HepG2 (cell line): Measurements from ENCODE around the gene DDR1. TPM values are rescaled to one million over a fixed set of nuclear protein-coding genes. Genes with fewer than 3 reads are reported as not detected.

Source experiments
- ARID2 ChIP-seq: sonication (generic); formaldehyde crosslinking; IDR thresholded peaks from 2 replicates; pipeline ENCODE4 v1.8.1; 2022; ENCODE audit warnings: mild to moderate bottlenecking, missing genetic modification reagents, borderline replicate concordance
- ATF7 ChIP-seq, 2 experiments: fragments of 450-650 bp in 1 of 2; sonication (generic) in 1 of 2; formaldehyde crosslinking in 1 of 2; IDR thresholded peaks; 2 replicates each; pipeline versions ENCODE4 v1.4.0 to v1.6.1; 2016 to 2020; ENCODE audit warnings: antibody characterized with exemption in 1 of 2, mild to moderate bottlenecking in 1 of 2, missing genetic modification reagents in 1 of 2
- CAMTA2 ChIP-seq: sonication (generic); formaldehyde crosslinking; IDR thresholded peaks from 2 replicates; pipeline ENCODE4 v1.4.0; 2020; ENCODE audit warnings: mild to moderate bottlenecking, missing genetic modification reagents, borderline replicate concordance
- CEBPG ChIP-seq: IDR thresholded peaks from 2 replicates; pipeline ENCODE4 v1.6.1; 2016
- CSRNP2 ChIP-seq: sonication (generic); formaldehyde crosslinking; conservative IDR thresholded peaks from 2 replicates; pipeline ENCODE4 v1.8.0; 2022; ENCODE audit warnings: low read depth, missing genetic modification reagents
- FOXP1 ChIP-seq, 2 experiments: fragments of 450-650 bp in 1 of 2; IDR thresholded peaks; 2 replicates each; pipeline ENCODE4 v1.6.1; 2017 to 2018; ENCODE audit warnings: antibody characterized with exemption in 1 of 2
- GTF2F1 ChIP-seq: fragments of 150-350 bp; IDR thresholded peaks from 2 replicates; pipeline ENCODE4 v1.6.1; 2014; ENCODE audit warnings: low read length
- HNF4A ChIP-seq: sonication (generic); formaldehyde crosslinking; IDR thresholded peaks from 2 replicates; pipeline ENCODE4 v1.4.0; 2020; ENCODE audit warnings: missing genetic modification reagents
- HOXA7 ChIP-seq: sonication (generic); formaldehyde crosslinking; IDR thresholded peaks from 2 replicates; pipeline ENCODE4 v1.8.1; 2022; ENCODE audit warnings: mild to moderate bottlenecking, missing genetic modification reagents, moderate library complexity
- KLF13 ChIP-seq: sonication (generic); formaldehyde crosslinking; IDR thresholded peaks from 2 replicates; pipeline ENCODE4 v1.4.0; 2020; ENCODE audit warnings: mild to moderate bottlenecking, missing genetic modification reagents
- MAFK ChIP-seq, 2 experiments: IDR thresholded peaks in 1 of 2; conservative IDR thresholded peaks in 1 of 2; 2 replicates each; pipeline ENCODE4 v1.6.1; 2011; ENCODE audit warnings: improper control_type of control experiment in 2 of 2, low read length in 2 of 2
- PITX1 ChIP-seq: sonication (generic); formaldehyde crosslinking; IDR thresholded peaks from 2 replicates; pipeline ENCODE4 v1.5.1; 2020; ENCODE audit warnings: mild to moderate bottlenecking, missing genetic modification reagents
- POLR2A ChIP-seq, 2 experiments: IDR thresholded peaks; 2 replicates each; pipeline ENCODE4 v1.6.1; 2011; ENCODE audit warnings: low read depth in 2 of 2, low read length in 2 of 2, mild to moderate bottlenecking in 1 of 2, moderate library complexity in 1 of 2; ENCODE audit not compliant: insufficient read depth in 1 of 2
- RAD51 ChIP-seq: fragments of 450-650 bp; IDR thresholded peaks from 2 replicates; pipeline ENCODE4 v1.6.1; 2016; ENCODE audit warnings: borderline replicate concordance
- TFAP4 ChIP-seq: sonication (generic); IDR thresholded peaks from 2 replicates; pipeline ENCODE4 v1.6.1; 2016; ENCODE audit warnings: low read depth, borderline replicate concordance
- ZBTB42 ChIP-seq: sonication (generic); formaldehyde crosslinking; IDR thresholded peaks from 2 replicates; pipeline ENCODE4 v1.5.0; 2020; ENCODE audit warnings: mild to moderate bottlenecking, missing genetic modification reagents
- ZBTB7A ChIP-seq: sonication (generic); formaldehyde crosslinking; IDR thresholded peaks from 2 replicates; pipeline ENCODE4 v1.8.0; 2022; ENCODE audit warnings: mild to moderate bottlenecking, missing genetic modification reagents
- ZFP82 ChIP-seq: sonication (generic); formaldehyde crosslinking; IDR thresholded peaks from 2 replicates; pipeline ENCODE4 v1.5.1; 2020; ENCODE audit warnings: mild to moderate bottlenecking, missing genetic modification reagents, borderline replicate concordance
- ZNF274 ChIP-seq: sonication (generic); formaldehyde crosslinking; IDR thresholded peaks from 2 replicates; pipeline ENCODE4 v1.5.1; 2020; ENCODE audit warnings: mild to moderate bottlenecking, missing genetic modification reagents
- ZNF512 ChIP-seq: sonication (generic); formaldehyde crosslinking; IDR thresholded peaks from 2 replicates; pipeline ENCODE4 v1.4.0; 2020; ENCODE audit warnings: mild to moderate bottlenecking, missing genetic modification reagents
- ZNF512B ChIP-seq: sonication (generic); formaldehyde crosslinking; IDR thresholded peaks from 2 replicates; pipeline ENCODE4 v1.5.1; 2020; ENCODE audit warnings: missing genetic modification reagents, mild to moderate bottlenecking, borderline replicate concordance
- ZNF513 ChIP-seq: sonication (generic); formaldehyde crosslinking; conservative IDR thresholded peaks from 2 replicates; pipeline ENCODE4 v1.5.0; 2020; ENCODE audit warnings: missing genetic modification reagents
- ZNF737 ChIP-seq: sonication (generic); formaldehyde crosslinking; IDR thresholded peaks from 2 replicates; pipeline ENCODE4 v1.5.0; 2020; ENCODE audit warnings: missing genetic modification reagents, mild to moderate bottlenecking, borderline replicate concordance
- polyA plus RNA-seq, 8 experiments: library from polyadenylated mRNA; depleted of rRNA in 3 of 8; stranded (reverse) in 7 of 8; unstranded in 1 of 8; fragments of >200 nt; fragmentation: Illumina TruSeq in 4 of 8; extraction: Trizol in 4 of 8; gene quantifications; 2 replicates each; pipeline versions ENCODE4 v1.2.1 to v1.2.3, GENCODE V29; 2011 to 2016; ENCODE audit warnings: low read depth in 4 of 8, missing spikeins in 1 of 8, mixed read lengths in 1 of 8; ENCODE audit not compliant: insufficient read depth in 1 of 8
- total RNA-seq, 5 experiments: library from RNA; depleted of rRNA; stranded (reverse); fragments of >200 nt; fragmentation: Illumina TruSeq; extraction: Trizol; gene quantifications; 2 replicates each; pipeline ENCODE4 v1.2.3, GENCODE V29; 2016; ENCODE audit warnings: low read depth in 1 of 5

The DDR1 gene
- total and polyA plus RNA-seq, 2 of the 13 experiments (the other 11 are each of a cell fraction or from before 2014, with no cell fraction given), result 16.7 to 20.2 TPM

- TF ChIP-seq CSRNP2 (no peak), KLF13 (CRISPR knock-in tag) (no peak), TFAP4 (no peak), ZBTB7A (no peak), HOXA7 (CRISPR knock-in tag) (no peak), ZNF513 (CRISPR knock-in tag) (no peak), ZNF737 (CRISPR knock-in tag) (no peak), FOXP1 (IDR thresholded peaks at IDR 0.05) (no peak), FOXP1 (CRISPR knock-in tag; IDR thresholded peaks at IDR 0.05) (peak; percentile 62), ZNF274 (no peak), RAD51 (no peak), ATF7 (IDR thresholded peaks at IDR 0.05) (no peak), ATF7 (CRISPR knock-in tag; IDR thresholded peaks at IDR 0.05) (0 out of 2 replicates have a peak, but pooled peaks have one; percentile 24), POLR2A (IDR thresholded peaks at IDR 0.05; ENCODE audit: insufficient read depth in 1 of 2, low read depth in 2 of 2, low read length in 2 of 2) (no peak), MAFK (conservative IDR thresholded peaks at IDR 0.05 in 1 of 2, IDR thresholded peaks at IDR 0.05 in 1 of 2; ENCODE audit: low read length in 2 of 2) (no peak), ZNF512B (CRISPR knock-in tag) (no peak), HNF4A (CRISPR knock-in tag) (no peak), GTF2F1 (no peak), CAMTA2 (peak; percentile 77; the same call in 1 of the 2 replicates), PITX1 (CRISPR knock-in tag) (no peak; the same call in 1 of the 2 replicates), ARID2 (CRISPR knock-in tag) (no peak), CEBPG (CRISPR knock-in tag) (no peak), ZNF512 (CRISPR knock-in tag) (no peak), ZFP82 (no peak), ZBTB42 (CRISPR knock-in tag) (no peak)
Observed at GRCh38 chr6:30885481-30885998, 1.2 kb downstream of the DDR1 start (continued).
